ENCODE data around the gene MAD2L1BP. TPM values are rescaled to one million over a fixed set of nuclear protein-coding genes. Genes with fewer than 3 reads are reported as not detected.
A peak's percentile ranks its signal among the peaks of the same experiment; 100 is the strongest.

The MAD2L1BP gene
- total RNA-seq, 1 donor from 2014 or later, result 39.0 TPM

DNA sequence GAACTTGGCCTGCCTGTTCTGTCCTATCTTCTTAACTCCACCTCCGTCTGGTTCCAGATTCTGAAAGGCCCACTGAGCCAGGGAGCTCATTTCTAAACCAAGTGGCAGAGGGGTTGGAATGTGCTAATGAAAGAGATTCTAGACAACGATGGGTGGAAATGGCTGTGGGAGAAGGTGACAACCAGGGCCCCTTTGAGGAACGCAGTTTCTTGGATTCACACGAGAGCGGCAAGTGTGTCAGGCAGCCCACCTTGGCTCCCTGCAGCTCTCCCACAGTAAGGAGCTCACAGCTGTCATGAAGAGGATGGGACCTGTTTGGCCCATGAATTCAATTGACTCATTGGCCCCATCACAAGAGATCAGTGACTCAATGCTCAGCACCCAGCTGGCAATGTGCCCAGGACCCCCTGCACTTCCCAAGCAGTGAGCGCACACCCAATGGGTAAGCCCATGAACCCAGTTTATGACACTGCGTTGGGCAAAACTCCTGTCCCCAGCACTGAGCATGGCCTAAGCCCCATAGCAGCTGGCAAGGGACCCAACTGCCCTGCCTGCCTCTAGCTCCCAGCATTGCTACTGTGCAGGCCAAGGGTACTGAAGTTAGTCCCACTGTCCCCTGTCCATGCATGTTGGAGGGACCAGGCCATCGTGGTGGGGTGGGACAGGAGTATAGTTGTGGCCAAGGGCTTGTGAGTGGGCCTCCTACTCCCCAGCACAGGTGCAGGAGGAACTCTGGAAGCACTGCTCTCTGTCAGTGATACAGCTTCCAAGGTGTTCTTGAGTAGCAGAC, 35.6 kb downstream of the MAD2L1BP start:
- no peak overlapping the region for H3K4me3 Mint-ChIP-seq
- peak overlapping the region; percentile 79 for H3K27ac Mint-ChIP-seq
- DNase-seq (ENCODE audit: low spot score), result no peak
- H3K36me3 Mint-ChIP-seq (ENCODE audit: low read depth), result peaks cover 32% of the 10 kb centered on the region
- H3K9me3 Mint-ChIP-seq, result no peaks in the 10 kb centered on the region
- intact Hi-C loops (cut with micrococcal nuclease), result no loop called here
- H3K4me1 Mint-ChIP-seq (ENCODE audit: low read depth), result peaks cover 39% of the 10 kb centered on the region
- H3K27me3 Mint-ChIP-seq (ENCODE audit: insufficient read depth), result no peaks in the 10 kb centered on the region

DNA sequence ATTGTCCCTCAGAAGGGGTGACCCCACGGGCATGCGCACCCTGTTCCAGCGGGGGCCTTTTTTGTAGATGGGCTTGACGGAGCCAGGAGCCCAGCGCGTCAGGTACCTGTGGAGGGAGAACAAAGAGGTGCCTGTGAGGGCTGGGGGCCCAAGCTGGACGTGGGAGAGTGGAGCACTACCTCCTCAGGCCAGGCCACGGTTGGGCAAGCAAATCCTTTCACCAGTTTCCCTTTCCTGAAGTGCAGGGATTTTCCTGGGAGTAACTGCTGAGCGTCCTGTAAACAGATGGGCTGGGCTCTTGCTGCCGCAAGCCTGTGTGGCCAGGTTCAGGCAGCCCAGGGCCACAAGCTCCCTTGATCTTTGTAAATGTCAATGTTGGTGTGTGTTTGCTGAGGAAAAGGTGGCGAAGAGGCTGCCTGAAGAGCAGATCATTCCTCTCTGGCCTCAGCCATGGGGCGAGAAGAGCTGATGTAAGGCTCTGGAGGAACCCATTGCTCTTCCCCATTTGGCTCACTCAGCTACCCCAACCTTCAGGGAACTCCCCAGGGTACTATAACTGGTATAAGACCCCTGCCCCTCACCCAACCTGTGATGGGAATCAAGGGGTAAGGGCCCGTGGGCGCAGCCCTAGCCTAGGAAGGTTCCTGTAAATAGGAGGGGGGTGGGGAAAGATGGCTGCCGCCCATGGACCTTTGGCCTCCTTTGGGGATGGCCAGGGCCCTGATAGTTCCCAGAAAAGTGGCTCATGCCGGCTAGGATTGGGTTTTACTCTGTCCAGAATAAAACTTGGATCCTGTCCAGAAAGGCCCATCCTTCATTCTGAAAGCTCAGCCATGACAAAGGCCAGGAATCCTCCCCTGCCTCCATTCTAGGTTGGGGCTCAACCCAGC, 36.4 kb downstream of the MAD2L1BP start:
- no peak overlapping the region for H3K4me3 Mint-ChIP-seq
- no peak for DNase-seq (ENCODE audit: low spot score)
- no peak overlapping the region for H3K27ac Mint-ChIP-seq
- intact Hi-C loops (cut with micrococcal nuclease), result no loop called here
- H3K27me3 Mint-ChIP-seq (ENCODE audit: insufficient read depth), result no peaks in the 10 kb centered on the region
- peaks cover 34% of the 10 kb centered on the region for H3K36me3 Mint-ChIP-seq (ENCODE audit: low read depth)
- H3K9me3 Mint-ChIP-seq, result no peaks in the 10 kb centered on the region
- peaks cover 37% of the 10 kb centered on the region for H3K4me1 Mint-ChIP-seq (ENCODE audit: low read depth)

DNA sequence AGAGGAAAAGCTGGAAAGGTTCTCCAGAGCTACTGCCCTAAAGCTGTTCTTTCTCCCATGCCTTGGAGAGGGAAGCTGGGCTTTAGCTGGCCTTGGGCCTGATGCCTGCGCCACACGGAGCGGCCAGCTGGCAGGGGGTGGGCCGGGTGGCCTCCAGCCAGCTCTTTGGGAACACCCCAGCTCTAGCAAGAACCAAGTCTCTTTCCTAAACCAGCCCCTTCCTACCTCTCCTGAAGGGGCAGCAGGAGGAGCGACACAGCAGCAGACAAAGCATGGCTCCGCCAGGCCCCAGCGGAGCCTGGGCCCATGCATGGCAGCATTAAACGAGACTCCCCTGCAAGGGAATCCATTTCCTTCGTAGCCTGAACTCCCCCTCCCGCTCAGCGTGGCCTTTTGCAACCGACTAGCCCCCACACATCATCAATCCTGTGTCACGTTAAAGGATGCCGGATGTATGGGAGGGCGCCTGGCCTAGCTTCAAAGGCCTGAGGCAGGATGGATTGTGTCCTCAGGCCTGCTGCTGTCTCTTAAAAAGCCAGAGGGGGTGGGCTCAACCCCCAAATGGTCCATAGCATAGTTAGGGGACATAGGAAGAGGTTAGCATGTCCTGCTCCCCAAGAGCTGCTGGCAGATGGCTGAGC, 37.9 kb downstream of the MAD2L1BP start:
- peaks cover 38% of the 10 kb centered on the region for H3K36me3 Mint-ChIP-seq (ENCODE audit: low read depth)
- no peak for DNase-seq (ENCODE audit: low spot score)
- H3K9me3 Mint-ChIP-seq, result no peaks in the 10 kb centered on the region
- intact Hi-C loops (cut with micrococcal nuclease), result no loop called here
- no peaks in the 10 kb centered on the region for H3K27me3 Mint-ChIP-seq (ENCODE audit: insufficient read depth)
- H3K4me3 Mint-ChIP-seq, result no peak overlapping the region
- H3K27ac Mint-ChIP-seq, result no peak overlapping the region
- peaks cover 22% of the 10 kb centered on the region for H3K4me1 Mint-ChIP-seq (ENCODE audit: low read depth)

DNA sequence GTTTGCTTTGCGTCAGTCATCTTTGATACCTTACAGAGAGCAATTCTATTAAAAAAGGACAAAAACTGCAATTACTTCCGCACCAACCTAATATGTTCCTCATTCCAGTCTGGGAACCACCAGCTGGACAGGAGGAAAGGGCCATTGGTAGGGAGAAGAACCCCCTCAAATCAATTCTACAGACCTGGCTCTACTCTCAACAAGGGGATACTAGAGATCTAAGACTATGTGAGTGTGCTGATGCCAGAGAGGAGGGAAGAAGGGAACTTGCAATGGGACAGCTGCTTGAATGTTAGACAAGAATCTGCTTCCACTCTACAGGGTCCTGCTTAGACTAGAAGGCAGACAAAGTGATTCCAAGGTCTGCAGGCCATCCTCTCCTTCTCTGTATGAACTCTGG, 38.7 kb downstream of the MAD2L1BP start:
- Mint-ChIP-seq H3K4me1 (ENCODE audit: low read depth) (peaks cover 20% of the 10 kb centered on the region), H3K27ac (no peak overlapping the region), H3K9me3 (no peaks in the 10 kb centered on the region), H3K36me3 (ENCODE audit: low read depth) (peaks cover 40% of the 10 kb centered on the region), H3K4me3 (no peak overlapping the region), H3K27me3 (ENCODE audit: insufficient read depth) (no peaks in the 10 kb centered on the region)
- intact Hi-C loops (cut with micrococcal nuclease), result no loop called here
- no peak for DNase-seq (ENCODE audit: low spot score)

DNA sequence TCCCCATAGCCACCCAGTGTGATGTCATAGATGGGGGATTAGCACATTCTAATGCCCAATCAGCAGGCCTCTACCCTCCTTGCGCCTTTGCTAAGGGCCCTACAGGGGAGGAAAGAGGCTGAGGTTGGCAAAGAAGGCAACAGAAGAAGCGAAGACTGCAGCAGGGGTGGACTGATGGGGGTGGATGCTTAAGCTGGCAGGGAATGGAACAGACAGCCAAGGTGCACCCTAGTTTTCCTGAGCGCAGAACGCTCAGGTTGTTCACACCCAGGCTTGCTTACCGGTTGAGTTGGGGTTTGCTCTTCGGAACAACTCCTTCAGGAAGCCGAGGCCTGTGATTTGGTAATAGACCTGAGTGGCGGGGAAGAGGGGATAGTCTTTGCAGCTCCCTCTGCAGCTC, 39.3 kb downstream of the MAD2L1BP start:
- Mint-ChIP-seq H3K4me1 (ENCODE audit: low read depth) (peaks cover 13% of the 10 kb centered on the region), H3K27ac (no peak overlapping the region), H3K36me3 (ENCODE audit: low read depth) (peaks cover 40% of the 10 kb centered on the region), H3K9me3 (no peaks in the 10 kb centered on the region), H3K27me3 (ENCODE audit: insufficient read depth) (no peaks in the 10 kb centered on the region), H3K4me3 (no peak overlapping the region)
- no peak for DNase-seq (ENCODE audit: low spot score)
- intact Hi-C loops (cut with micrococcal nuclease), result no loop called here

DNA sequence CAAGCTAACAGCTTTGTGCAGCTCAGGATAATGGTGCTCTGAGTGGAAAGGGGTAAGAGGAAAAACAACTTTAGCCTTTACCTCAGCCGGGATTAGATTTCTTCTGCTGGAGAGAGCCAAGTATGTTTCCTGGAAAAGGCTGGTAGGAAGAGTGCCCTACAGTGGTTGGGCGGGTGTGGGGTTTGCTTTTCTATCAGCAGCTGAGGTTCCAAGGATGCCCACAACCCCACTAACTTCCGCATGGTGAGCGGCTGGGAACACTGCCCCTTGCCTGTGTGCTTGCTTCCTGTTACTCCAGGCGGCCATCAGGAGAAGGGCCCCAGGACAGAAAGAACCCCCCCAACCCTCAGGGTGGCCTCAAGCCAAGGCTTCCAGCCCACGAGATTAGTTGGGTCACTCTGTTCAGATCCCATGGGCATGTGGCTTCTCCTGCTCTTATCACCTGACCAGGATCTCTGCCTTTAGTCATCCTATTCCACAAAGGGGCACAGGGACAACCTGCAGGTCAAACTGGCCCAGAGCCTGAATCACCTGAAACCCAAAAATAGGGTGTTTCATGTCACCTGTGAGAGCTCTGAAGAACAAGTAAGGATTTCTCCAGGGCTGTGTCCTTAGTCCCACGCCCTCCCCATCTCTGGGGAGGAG, 41.4 kb downstream of the MAD2L1BP start:
- Mint-ChIP-seq H3K4me3 (no peak overlapping the region), H3K27ac (no peak overlapping the region), H3K36me3 (ENCODE audit: low read depth) (peaks cover 34% of the 10 kb centered on the region), H3K4me1 (ENCODE audit: low read depth) (no peaks in the 10 kb centered on the region), H3K27me3 (ENCODE audit: insufficient read depth) (no peaks in the 10 kb centered on the region), H3K9me3 (no peaks in the 10 kb centered on the region)
- intact Hi-C loops (cut with micrococcal nuclease), result no loop called here
- DNase-seq (ENCODE audit: low spot score), result no peak

DNA sequence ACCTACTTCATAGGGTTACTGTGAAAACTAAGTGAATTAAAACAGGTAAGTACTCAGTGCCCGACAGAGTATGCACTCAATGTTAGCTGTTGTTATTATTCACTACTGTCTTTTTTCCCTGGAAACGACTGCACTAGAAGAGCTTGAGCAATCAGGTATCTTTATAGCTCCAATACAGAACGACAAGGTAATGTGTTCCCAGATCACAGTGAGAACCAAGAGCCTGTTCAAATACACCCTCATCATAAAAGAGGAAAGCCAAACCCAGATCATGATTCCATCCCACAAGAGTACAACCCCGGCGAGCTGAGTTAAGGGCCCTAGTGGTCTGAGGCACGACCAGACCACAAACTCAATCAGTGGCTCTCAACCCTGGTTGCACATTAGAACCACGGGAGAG, 42.1 kb downstream of the MAD2L1BP start:
- Mint-ChIP-seq H3K36me3 (ENCODE audit: low read depth) (peaks cover 32% of the 10 kb centered on the region), H3K4me3 (no peak overlapping the region), H3K4me1 (ENCODE audit: low read depth) (peaks cover 4% of the 10 kb centered on the region)

DNA sequence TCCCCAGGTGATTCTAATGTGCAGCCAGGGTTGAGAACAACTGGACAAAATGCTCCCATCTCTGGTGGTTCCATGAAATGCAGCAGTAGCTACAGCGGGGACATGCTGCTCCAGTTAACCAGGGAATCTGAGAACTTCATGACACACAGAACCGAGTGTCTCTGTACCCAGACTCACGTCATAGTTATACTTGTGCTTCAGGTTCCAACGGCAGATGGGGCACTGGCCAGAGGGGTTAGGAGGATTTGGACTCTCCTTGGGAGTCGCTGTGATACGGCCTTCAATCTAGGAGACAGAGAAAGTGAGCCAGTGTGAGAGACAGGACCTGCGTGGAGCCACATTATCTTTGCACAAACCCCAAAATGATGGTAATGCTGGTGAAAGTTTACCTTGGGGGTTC, 42.7 kb downstream of the MAD2L1BP start:
- DNase-seq (ENCODE audit: low spot score), result no peak
- Mint-ChIP-seq H3K27me3 (ENCODE audit: insufficient read depth) (no peaks in the 10 kb centered on the region), H3K9me3 (no peaks in the 10 kb centered on the region), H3K36me3 (ENCODE audit: low read depth) (peaks cover 31% of the 10 kb centered on the region), H3K27ac (no peak overlapping the region), H3K4me3 (no peak overlapping the region), H3K4me1 (ENCODE audit: low read depth) (peaks cover 9% of the 10 kb centered on the region)
- intact Hi-C loops (cut with micrococcal nuclease), result no loop called here

More for the DNA sequence above, 42.1 kb downstream of the MAD2L1BP start:
- DNase-seq (ENCODE audit: low spot score), result no peak
- Mint-ChIP-seq H3K27ac (no peak overlapping the region), H3K27me3 (ENCODE audit: insufficient read depth) (no peaks in the 10 kb centered on the region), H3K9me3 (no peaks in the 10 kb centered on the region)
- intact Hi-C loops (cut with micrococcal nuclease), result no loop called here

DNA sequence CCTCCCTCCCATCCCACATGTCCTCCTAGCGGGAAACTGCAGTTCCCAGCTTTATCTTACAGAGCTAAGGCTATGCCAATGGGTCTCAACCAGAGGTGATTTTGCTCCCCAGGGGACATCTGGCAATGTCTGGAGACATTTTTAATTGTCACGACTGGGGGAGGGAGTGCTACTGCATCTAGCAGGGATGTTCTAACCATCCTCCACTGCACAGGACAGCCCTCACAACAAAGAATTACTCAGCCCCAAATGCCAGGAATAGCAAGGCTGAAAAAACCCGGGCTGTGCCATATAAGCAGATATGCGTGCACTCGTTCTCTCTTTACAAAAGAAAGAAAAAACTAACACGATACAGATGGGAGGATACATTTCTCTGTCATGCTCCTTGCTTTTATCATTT, 43.4 kb downstream of the MAD2L1BP start:
- peaks cover 16% of the 10 kb centered on the region for H3K4me1 Mint-ChIP-seq (ENCODE audit: low read depth)
- DNase-seq (ENCODE audit: low spot score), result no peak
- no peaks in the 10 kb centered on the region for H3K27me3 Mint-ChIP-seq (ENCODE audit: insufficient read depth)
- intact Hi-C loops (cut with micrococcal nuclease), result no loop called here
- no peak overlapping the region for H3K4me3 Mint-ChIP-seq
- peaks cover 32% of the 10 kb centered on the region for H3K36me3 Mint-ChIP-seq (ENCODE audit: low read depth)
- H3K9me3 Mint-ChIP-seq, result no peaks in the 10 kb centered on the region
- H3K27ac Mint-ChIP-seq, result no peak overlapping the region

DNA sequence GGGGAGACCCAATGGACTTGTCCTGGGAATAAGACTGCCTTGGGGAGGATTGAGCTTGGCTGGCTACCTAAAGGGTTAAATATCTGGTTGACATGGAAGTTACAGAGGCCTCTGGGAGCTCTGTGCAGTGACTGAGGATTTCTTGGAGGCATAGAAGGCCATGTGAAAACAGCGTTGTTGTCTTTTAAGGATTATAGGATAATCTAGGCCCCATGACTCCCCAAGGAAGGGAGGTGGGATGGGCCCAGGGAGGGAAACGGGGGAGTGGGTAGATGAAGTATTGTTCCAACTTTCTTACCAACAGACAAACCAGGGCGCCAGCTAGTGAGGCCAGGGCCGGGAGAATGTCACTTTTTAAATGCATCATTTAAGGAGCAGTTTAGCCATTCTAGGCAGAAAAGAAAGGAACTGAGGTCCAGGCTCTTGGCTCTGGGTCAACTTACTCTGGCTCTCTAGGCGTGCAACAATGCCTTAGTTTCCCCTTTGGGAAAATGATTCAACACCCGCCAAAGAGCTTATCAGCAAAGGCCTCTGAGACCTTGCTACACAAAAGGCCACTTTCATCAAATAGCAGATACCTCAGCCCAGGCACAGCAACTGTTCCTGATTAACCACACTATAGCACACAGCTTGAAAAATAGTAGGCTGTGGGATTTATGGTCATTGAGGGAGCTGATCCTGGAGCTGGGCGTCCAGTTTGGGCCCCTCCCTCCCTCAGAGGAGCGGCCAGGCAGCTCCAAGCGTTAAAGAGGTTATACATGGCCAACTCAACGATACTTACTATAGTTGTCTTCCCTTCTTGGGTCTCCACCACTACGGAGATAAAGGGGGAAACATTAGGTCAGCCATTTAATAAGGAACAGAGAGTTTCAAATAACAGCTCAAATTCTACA, 44.9 kb downstream of the MAD2L1BP start:
- Mint-ChIP-seq H3K9me3 (no peaks in the 10 kb centered on the region), H3K36me3 (ENCODE audit: low read depth) (peaks cover 28% of the 10 kb centered on the region), H3K27ac (no peak overlapping the region), H3K4me3 (no peak overlapping the region), H3K27me3 (ENCODE audit: insufficient read depth) (no peaks in the 10 kb centered on the region), H3K4me1 (ENCODE audit: low read depth) (peaks cover 27% of the 10 kb centered on the region)
- DNase-seq (ENCODE audit: low spot score), result no peak
- intact Hi-C loops (cut with micrococcal nuclease), result no loop called here

DNA sequence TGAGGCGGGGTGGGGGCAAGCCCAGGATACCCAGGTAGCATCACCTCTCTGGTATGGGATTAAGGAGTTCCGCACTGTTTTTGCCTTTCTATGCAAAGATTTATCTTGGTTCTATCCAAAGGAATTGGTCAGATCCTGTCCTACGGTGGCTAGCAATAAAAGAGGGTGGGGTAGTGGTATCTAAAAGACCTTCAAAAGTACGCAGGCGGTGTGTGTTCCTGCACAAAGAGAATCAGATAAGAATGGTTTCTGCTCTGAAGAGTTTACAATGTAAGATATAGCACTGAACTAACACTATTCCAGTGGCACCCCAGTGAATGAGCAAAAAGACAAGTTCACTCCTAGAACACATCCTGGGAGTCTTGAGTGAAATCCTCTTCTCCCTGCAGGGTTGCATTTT, 45.7 kb downstream of the MAD2L1BP start:
- H3K4me3 Mint-ChIP-seq, result no peak overlapping the region
- no peak for DNase-seq (ENCODE audit: low spot score)
- peaks cover 23% of the 10 kb centered on the region for H3K36me3 Mint-ChIP-seq (ENCODE audit: low read depth)
- no peaks in the 10 kb centered on the region for H3K27me3 Mint-ChIP-seq (ENCODE audit: insufficient read depth)
- peaks cover 34% of the 10 kb centered on the region for H3K4me1 Mint-ChIP-seq (ENCODE audit: low read depth)
- H3K27ac Mint-ChIP-seq, result no peak overlapping the region
- H3K9me3 Mint-ChIP-seq, result no peaks in the 10 kb centered on the region
- intact Hi-C loops (cut with micrococcal nuclease), result no loop called here

All from activated T-helper 1 cell treated with anti-CD3 and anti-CD28 coated beads, Interleukin-12 subunit alpha, Interleukin-12 subunit beta, Interleukin-2, Interleukin-4 antibody, amounts not matched to agents 30 ng/mL and 10 ng/mL and 1 ng/mL, durations not matched to agents 14 hours and 24 hours and 36 hours (primary cell).